Endodermal cell (in vitro differentiated cells): ENCODE data around the gene SPPL3. TPM values are rescaled to one million over a fixed set of nuclear protein-coding genes. Genes with fewer than 3 reads are reported as not detected.

Experiments used
- DNase-seq: peaks from one replicate; pipeline ENCODE4 v3.0.0-alpha.2; 2017
- H3K27ac ChIP-seq: 2 replicates; pipeline ENCODE4 v1.5.1; 2013; ENCODE audit warnings: mild to moderate bottlenecking, low read depth, low read length, moderate library complexity
- H3K27me3 ChIP-seq: 2 replicates; pipeline ENCODE4 v1.6.1; 2013; ENCODE audit warnings: mild to moderate bottlenecking, low read length, moderate library complexity; ENCODE audit not compliant: insufficient read depth, control insufficient read depth, poor library complexity, severe bottlenecking
- H3K36me3 ChIP-seq: 2 replicates; pipeline ENCODE4 v1.7.0; 2013; ENCODE audit warnings: mild to moderate bottlenecking, low read length, moderate library complexity; ENCODE audit not compliant: control insufficient read depth, insufficient read depth
- H3K4me1 ChIP-seq: one replicate; pipeline ENCODE4 v1.7.0; 2013; ENCODE audit warnings: low read length; ENCODE audit not compliant: control insufficient read depth, insufficient read depth
- H3K4me3 ChIP-seq: 2 replicates; pipeline ENCODE4 v1.5.1; 2013; ENCODE audit warnings: mild to moderate bottlenecking, low read length, moderate library complexity
- H3K9ac ChIP-seq: 2 replicates; pipeline ENCODE4 v1.6.1; 2013; ENCODE audit warnings: mild to moderate bottlenecking, low read length, moderate library complexity; ENCODE audit not compliant: poor library complexity, severe bottlenecking; ENCODE audit errors: extremely low read depth
- H3K9me3 ChIP-seq: 2 replicates; pipeline ENCODE4 v1.6.1; 2013; ENCODE audit warnings: mild to moderate bottlenecking, low read length, moderate library complexity; ENCODE audit not compliant: control insufficient read depth
- H3K27ac Mint-ChIP-seq: 2 replicates; pipeline ENCODE4 v1.8.0; 2020; ENCODE audit warnings: mixed read lengths
- H3K27me3 Mint-ChIP-seq: 2 replicates; pipeline ENCODE4 v1.8.0; 2021; ENCODE audit warnings: mild to moderate bottlenecking, mixed read lengths; ENCODE audit not compliant: insufficient read depth
- H3K36me3 Mint-ChIP-seq: 2 replicates; pipeline ENCODE4 v1.8.0; 2020; ENCODE audit warnings: low read depth, mixed read lengths
- H3K4me1 Mint-ChIP-seq: 2 replicates; pipeline ENCODE4 v1.8.0; 2020; ENCODE audit warnings: mixed read lengths
- H3K4me3 Mint-ChIP-seq: 2 replicates; pipeline ENCODE4 v1.8.0; 2020; ENCODE audit warnings: mild to moderate bottlenecking, moderate library complexity, mixed read lengths
- H3K9me3 Mint-ChIP-seq: 2 replicates; pipeline ENCODE4 v1.8.0; 2020; ENCODE audit warnings: mild to moderate bottlenecking, mixed read lengths
- CTCF ChIP-seq: fragments of 200-600 bp; sonication (generic); conservative IDR thresholded peaks from 2 replicates; pipeline ENCODE4 v1.5.0; 2021; ENCODE audit warnings: antibody characterized with exemption, mild to moderate bottlenecking
- WGBS, 2 experiments: methylation state at CpG; one replicate each; pipeline versions ENCODE4 v1.1.5 to v1.1.7; 2013; ENCODE audit warnings: missing lambda C conversion rate in 2 of 2, mixed read lengths in 1 of 2; ENCODE audit not compliant: insufficient coverage in 1 of 2, insufficient read length in 1 of 2; 5-methylcytosine and 5-hydroxymethylcytosine counted together
- total RNA-seq, 2 donors: library from RNA; stranded (reverse); fragmentation: NEBNext Ultra II Directional in 1 of 2; extraction: Animal tissue kit (Norgen Biotek cat#: 25700) in 1 of 2; gene quantifications; 2 replicates in 1 of 2; 3 replicates in 1 of 2; pipeline ENCODE4 v1.2.1, GENCODE V29; 2021

The SPPL3 gene
- total RNA-seq, 2 donors from 2014 or later, result 41.1 to 46.8 TPM

GRCh38 chr12:120726961-120727360, 177.2 kb downstream of the SPPL3 start:
- no peak for TF ChIP-seq CTCF
- no peak for DNase-seq
- Mint-ChIP-seq H3K9me3 (peaks cover 3% of the 10 kb centered on the region), H3K27me3 (peaks cover 3% of the 10 kb centered on the region), H3K36me3 (peaks cover 47% of the 10 kb centered on the region), H3K27ac (no peak overlapping the region), H3K4me3 (no peak overlapping the region), H3K4me1 (peaks cover 15% of the 10 kb centered on the region)
- Histone ChIP-seq H3K27ac (no peak overlapping the region), H3K9ac (no peak overlapping the region), H3K36me3 (peaks cover 27% of the 10 kb centered on the region), H3K4me3 (no peak overlapping the region), H3K27me3 (no peaks in the 10 kb centered on the region), H3K9me3 (no peaks in the 10 kb centered on the region), H3K4me1 (no peaks in the 10 kb centered on the region)
- WGBS, 2 experiments, result 93 to 94% methylated on average over 6 to 9 of the region's 9 CpGs

GRCh38 chr12:120726510-120726793, 177.7 kb downstream of the SPPL3 start:
- Mint-ChIP-seq H3K27ac (no peak overlapping the region), H3K4me3 (peak overlapping the region; percentile 68), H3K36me3 (peaks cover 50% of the 10 kb centered on the region), H3K9me3 (no peaks in the 10 kb centered on the region), H3K27me3 (peaks cover 3% of the 10 kb centered on the region), H3K4me1 (peaks cover 15% of the 10 kb centered on the region)
- WGBS, 2 experiments, result 93 to 94% methylated on average over 8 to 9 of the region's 9 CpGs
- no peak overlapping the region for H3K27ac ChIP-seq
- DNase-seq, result no peak
- H3K4me1 ChIP-seq, result no peaks in the 10 kb centered on the region
- H3K27me3 ChIP-seq, result no peaks in the 10 kb centered on the region
- no peaks in the 10 kb centered on the region for H3K9me3 ChIP-seq
- H3K4me3 ChIP-seq, result peak overlapping the region; percentile 86
- peaks cover 32% of the 10 kb centered on the region for H3K36me3 ChIP-seq
- no peak for TF ChIP-seq CTCF
- H3K9ac ChIP-seq, result no peak overlapping the region

GRCh38 chr12:120725659-120726509, 178.3 kb downstream of the SPPL3 start, which contains the start of gene ACADS:
Gene ACADS (plus strand): TSS chr12:120725826. CDS start chr12:120725886, 60 bp downstream.
- Mint-ChIP-seq H3K36me3 (peaks cover 55% of the 10 kb centered on the region), H3K27me3 (peaks cover 3% of the 10 kb centered on the region), H3K9me3 (no peaks in the 10 kb centered on the region), H3K4me3 (peak within 1 kb of the TSS; percentile 68), H3K4me1 (peaks cover 15% of the 10 kb centered on the region), H3K27ac (peak within 1 kb of the TSS; percentile 38)
- peak within 1 kb of the TSS; percentile 80 for H3K9ac ChIP-seq
- no peaks in the 10 kb centered on the region for H3K4me1 ChIP-seq
- no peaks in the 10 kb centered on the region for H3K9me3 ChIP-seq
- H3K4me3 ChIP-seq, result peak within 1 kb of the TSS; percentile 86
- no peaks in the 10 kb centered on the region for H3K27me3 ChIP-seq
- WGBS, 2 experiments, result 14 to 26% methylated on average over 33 to 66 of the region's 66 CpGs
- no peak within 1 kb of the TSS for H3K27ac ChIP-seq
- peak; percentile 99 for DNase-seq
- H3K36me3 ChIP-seq, result peaks cover 38% of the 10 kb centered on the region
- TF ChIP-seq CTCF, result peak; percentile 24
